Body of pancreas (tissue), 4 donors: ENCODE results near the gene PLPPR4. TPM values are rescaled to one million over a fixed set of nuclear protein-coding genes. Genes with fewer than 3 reads are reported as not detected.

ENCODE experiments used
- ATAC-seq: fragments of 150-250 bp; one replicate; pipeline ENCODE4 v1.9.1; 2016
- DNase-seq, 4 donors: peaks; one replicate each; pipeline ENCODE4 v3.0.0-alpha.2; 2019
- H3K27ac ChIP-seq, 4 donors: fragments of 200-600 bp; sonication (generic); 1 replicate in 3 of 4; 2 replicates in 1 of 4; pipeline versions ENCODE4 v1.5.1 to v1.6.1; 2016 to 2019; ENCODE audit warnings: mild to moderate bottlenecking in 1 of 4, mixed read lengths in 1 of 4, moderate library complexity in 1 of 4
- H3K27me3 ChIP-seq, 2 donors: fragments of 200-600 bp; sonication (generic); one replicate each; pipeline ENCODE4 v1.6.0; 2016; ENCODE audit warnings: mild to moderate bottlenecking in 1 of 2
- H3K36me3 ChIP-seq, 2 donors: fragments of 200-600 bp; sonication (generic); replicated peaks in 1 of 2; 2 replicates each; pipeline ENCODE4 v1.5.1; 2016; ENCODE audit warnings: low read depth in 2 of 2; ENCODE audit not compliant: insufficient read depth in 1 of 2
- H3K4me1 ChIP-seq: fragments of 200-600 bp; sonication (generic); one replicate; pipeline ENCODE4 v1.6.0; 2016
- H3K4me3 ChIP-seq, 2 donors: fragments of 200-600 bp; sonication (generic); 1 replicate in 1 of 2; 2 replicates in 1 of 2; pipeline ENCODE4 v1.5.1; 2016 to 2019
- H3K9me3 ChIP-seq, 3 donors: fragments of 200-600 bp; sonication (generic); 1 replicate in 2 of 3; 2 replicates in 1 of 3; pipeline ENCODE4 v1.5.1; 2016
- POLR2A ChIP-seq, 3 donors: fragments of 450-650 bp; IDR thresholded peaks; one replicate each; pipeline ENCODE4 v1.6.1; 2016; ENCODE audit warnings: antibody characterized with exemption in 3 of 3, mild to moderate bottlenecking in 2 of 3
- WGBS, 2 donors: methylation state at CpG; one replicate each; pipeline ENCODE4 v1.1.5; 2017; 5-methylcytosine and 5-hydroxymethylcytosine counted together
- intact Hi-C: fragments of 100-400 bp; cut with DNase I; formaldehyde crosslinking; loops from one replicate; pipeline ENCODE4 v1.15.1; 2023
- total RNA-seq, 2 donors: library from RNA; depleted of rRNA; stranded (reverse); fragments of >200 nt; gene quantifications; one replicate each; pipeline ENCODE4 v1.1.0, GENCODE V29; 2016
- TF ChIP-seq, protein P1 (sequence below), 7 experiments: fragments of 450-650 bp in 4 of 7; fragments of 200-600 bp in 3 of 7; sonication (generic) in 3 of 7; IDR thresholded peaks; one replicate each; pipeline ENCODE4 v1.5.1; 2016 to 2019; ENCODE audit warnings: antibody characterized with exemption in 7 of 7

The PLPPR4 gene
- total RNA-seq, 2 donors from 2014 or later = 0.52 TPM; not detected in 1

GRCh38 chr1:99348397-99349132 lies 84.3 kb downstream of the PLPPR4 start:
- Histone ChIP-seq H3K36me3 (no peaks in the 10 kb centered on the region), H3K27me3 (no peaks in the 10 kb centered on the region), H3K4me1 (no peaks in the 10 kb centered on the region), H3K4me3 (no peak overlapping the region), H3K9me3 (no peaks in the 10 kb centered on the region), H3K27ac (no peak overlapping the region)
- intact Hi-C loops = no loop called here
- ATAC-seq (no peak), DNase-seq (no peak)
- WGBS, 2 donors = 43 to 53% methylated on average over 5 of the region's 5 CpGs
- TF ChIP-seq POLR2A (IDR thresholded peaks at IDR 0.05) = no peak
- TF ChIP-seq, protein P1, sequence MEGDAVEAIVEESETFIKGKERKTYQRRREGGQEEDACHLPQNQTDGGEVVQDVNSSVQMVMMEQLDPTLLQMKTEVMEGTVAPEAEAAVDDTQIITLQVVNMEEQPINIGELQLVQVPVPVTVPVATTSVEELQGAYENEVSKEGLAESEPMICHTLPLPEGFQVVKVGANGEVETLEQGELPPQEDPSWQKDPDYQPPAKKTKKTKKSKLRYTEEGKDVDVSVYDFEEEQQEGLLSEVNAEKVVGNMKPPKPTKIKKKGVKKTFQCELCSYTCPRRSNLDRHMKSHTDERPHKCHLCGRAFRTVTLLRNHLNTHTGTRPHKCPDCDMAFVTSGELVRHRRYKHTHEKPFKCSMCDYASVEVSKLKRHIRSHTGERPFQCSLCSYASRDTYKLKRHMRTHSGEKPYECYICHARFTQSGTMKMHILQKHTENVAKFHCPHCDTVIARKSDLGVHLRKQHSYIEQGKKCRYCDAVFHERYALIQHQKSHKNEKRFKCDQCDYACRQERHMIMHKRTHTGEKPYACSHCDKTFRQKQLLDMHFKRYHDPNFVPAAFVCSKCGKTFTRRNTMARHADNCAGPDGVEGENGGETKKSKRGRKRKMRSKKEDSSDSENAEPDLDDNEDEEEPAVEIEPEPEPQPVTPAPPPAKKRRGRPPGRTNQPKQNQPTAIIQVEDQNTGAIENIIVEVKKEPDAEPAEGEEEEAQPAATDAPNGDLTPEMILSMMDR (IDR thresholded peaks at IDR 0.05) = no peak

- Histone ChIP-seq H3K4me3 (no peak overlapping the region), H3K27me3 (no peaks in the 10 kb centered on the region), H3K4me1 (no peaks in the 10 kb centered on the region), H3K36me3 (no peaks in the 10 kb centered on the region), H3K9me3 (no peaks in the 10 kb centered on the region), H3K27ac (no peak overlapping the region)
- no peak for TF ChIP-seq POLR2A (IDR thresholded peaks at IDR 0.05)
- TF ChIP-seq, protein P1 (IDR thresholded peaks at IDR 0.05) = no peak
- 72 to 77% methylated on average over 2 of the region's 2 CpGs for WGBS, 2 donors
- no peak for DNase-seq
- intact Hi-C loops = no loop called here
- no peak for ATAC-seq
Observed at GRCh38 chr1:99352821-99353220, 88.5 kb downstream of the PLPPR4 start.

- H3K27me3 ChIP-seq = no peaks in the 10 kb centered on the region
- H3K36me3 ChIP-seq = no peaks in the 10 kb centered on the region
- no peak for ATAC-seq
- H3K9me3 ChIP-seq = no peaks in the 10 kb centered on the region
- no peaks in the 10 kb centered on the region for H3K4me1 ChIP-seq
- no peak for TF ChIP-seq POLR2A (IDR thresholded peaks at IDR 0.05)
- TF ChIP-seq, protein P1 (IDR thresholded peaks at IDR 0.05) = no peak
- no peak overlapping the region for H3K27ac ChIP-seq
- no peak overlapping the region for H3K4me3 ChIP-seq
- DNase-seq = no peak
- intact Hi-C loops = no loop called here
Observed at GRCh38 chr1:99358770-99359169, 94.5 kb downstream of the PLPPR4 start.
